ENCODE data around the gene METAP2. TPM values are rescaled to one million over a fixed set of nuclear protein-coding genes. Genes with fewer than 3 reads are reported as not detected.

Gene METAP2
- polyA plus RNA-seq, 3 donors: 17.0 to 26.0 (median 19.9) TPM

DNA sequence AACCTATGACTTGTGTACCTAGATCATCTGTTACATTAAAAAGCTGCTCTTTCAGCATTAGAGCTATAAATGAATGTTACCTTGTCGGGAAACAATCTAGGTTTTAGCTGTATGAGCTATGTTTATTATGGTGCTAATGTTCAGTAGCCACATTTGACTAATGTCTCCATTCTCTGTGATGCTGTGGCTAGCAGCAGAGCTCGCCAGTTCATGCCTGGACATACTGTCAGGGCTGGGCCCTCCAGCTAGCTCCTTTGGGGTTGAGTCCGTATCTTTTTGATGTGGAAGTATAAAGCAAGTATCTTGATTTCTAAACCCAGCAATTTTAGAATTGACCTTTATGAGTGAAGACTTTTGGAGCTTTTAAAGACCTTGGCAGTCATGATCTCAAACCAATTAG lies 41.2 kb downstream of the METAP2 start:
- TF ChIP-seq, protein P1, sequence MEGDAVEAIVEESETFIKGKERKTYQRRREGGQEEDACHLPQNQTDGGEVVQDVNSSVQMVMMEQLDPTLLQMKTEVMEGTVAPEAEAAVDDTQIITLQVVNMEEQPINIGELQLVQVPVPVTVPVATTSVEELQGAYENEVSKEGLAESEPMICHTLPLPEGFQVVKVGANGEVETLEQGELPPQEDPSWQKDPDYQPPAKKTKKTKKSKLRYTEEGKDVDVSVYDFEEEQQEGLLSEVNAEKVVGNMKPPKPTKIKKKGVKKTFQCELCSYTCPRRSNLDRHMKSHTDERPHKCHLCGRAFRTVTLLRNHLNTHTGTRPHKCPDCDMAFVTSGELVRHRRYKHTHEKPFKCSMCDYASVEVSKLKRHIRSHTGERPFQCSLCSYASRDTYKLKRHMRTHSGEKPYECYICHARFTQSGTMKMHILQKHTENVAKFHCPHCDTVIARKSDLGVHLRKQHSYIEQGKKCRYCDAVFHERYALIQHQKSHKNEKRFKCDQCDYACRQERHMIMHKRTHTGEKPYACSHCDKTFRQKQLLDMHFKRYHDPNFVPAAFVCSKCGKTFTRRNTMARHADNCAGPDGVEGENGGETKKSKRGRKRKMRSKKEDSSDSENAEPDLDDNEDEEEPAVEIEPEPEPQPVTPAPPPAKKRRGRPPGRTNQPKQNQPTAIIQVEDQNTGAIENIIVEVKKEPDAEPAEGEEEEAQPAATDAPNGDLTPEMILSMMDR (IDR thresholded peaks at IDR 0.05): no peak
- no peak overlapping the region for H3K9ac ChIP-seq (ENCODE audit: insufficient read depth, low read length, poor library complexity, severe bottlenecking)
- H3K4me2 ChIP-seq (replicated peaks; ENCODE audit: extremely low read depth, low read length, poor library complexity, severe bottlenecking): no peak overlapping the region
- no peak overlapping the region for H3K4me3 Mint-ChIP-seq
- no peaks in the 10 kb centered on the region for H3K27me3 Mint-ChIP-seq (ENCODE audit: low read depth in 3 of 3)
- no peak overlapping the region for H2AFZ ChIP-seq (ENCODE audit: insufficient read depth, low read depth, low read length, poor library complexity, severe bottlenecking)
- H3K36me3 Mint-ChIP-seq: peaks cover 48 to 55% of the 10 kb centered on the region in 2 donors
- peak overlapping the region in 2 of 7 donors; percentile 57 to 68 for H3K27ac Mint-ChIP-seq
- intact Hi-C loops (cut with micrococcal nuclease): no loop called here
- H3K9me3 ChIP-seq (replicated peaks in 1 of 2; ENCODE audit: control insufficient read depth in 1 of 2, insufficient read depth in 1 of 2, low read length in 2 of 2): no peaks in the 10 kb centered on the region
- H3K4me1 Mint-ChIP-seq: peaks cover 5% of the 10 kb centered on the region
- no peaks in the 10 kb centered on the region for H3K9me3 Mint-ChIP-seq
- H3K79me2 ChIP-seq (ENCODE audit: insufficient read depth, low read length): no peaks in the 10 kb centered on the region
- no peak overlapping the region for H3K4me3 ChIP-seq (replicated peaks in 1 of 3; ENCODE audit: low read depth in 2 of 3, low read length in 3 of 3)
- H3K27me3 ChIP-seq (ENCODE audit: control insufficient read depth in 2 of 2, insufficient read depth in 2 of 2, low read length in 2 of 2): no peaks in the 10 kb centered on the region
- H3K27ac ChIP-seq (ENCODE audit: low read depth in 1 of 2, low read length in 2 of 2): no peak overlapping the region
- peaks cover 47 to 54% of the 10 kb centered on the region in 2 donors for H3K36me3 ChIP-seq (replicated peaks in 1 of 2; ENCODE audit: control insufficient read depth in 1 of 2, insufficient read depth in 2 of 2, low read length in 2 of 2)
- DNase-seq: no peak
- WGBS (ENCODE audit: insufficient coverage): 60% methylated on average over 1 of the region's 3 CpGs
- no peaks in the 10 kb centered on the region for H4K20me1 ChIP-seq (ENCODE audit: insufficient read depth, low read length)
- H3K4me1 ChIP-seq (ENCODE audit: control insufficient read depth in 1 of 2, insufficient read depth in 2 of 2, low read length in 2 of 2): peaks cover 0 to 5% of the 10 kb centered on the region in 2 donors

DNA sequence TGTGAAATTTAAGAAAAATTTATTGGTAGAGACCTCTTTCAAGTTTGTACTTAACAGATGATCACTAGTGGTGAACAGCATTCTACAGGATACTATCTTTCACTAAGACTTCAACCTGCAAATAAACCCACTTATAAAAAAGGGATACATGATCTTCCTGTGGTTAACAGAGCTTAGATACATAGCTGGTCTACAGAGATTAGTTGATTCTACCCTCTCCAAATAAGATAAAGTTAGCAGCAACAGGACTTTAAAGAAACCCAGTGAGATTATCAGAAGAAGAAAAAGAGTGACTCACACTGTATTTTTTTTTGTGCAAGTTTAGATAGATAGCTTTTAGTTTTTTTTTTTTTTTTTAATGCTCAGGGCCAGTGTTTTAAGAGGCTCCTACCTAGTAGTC lies 42.8 kb downstream of the METAP2 start:
- intact Hi-C loops (cut with micrococcal nuclease): no loop called here
- Histone ChIP-seq H3K36me3 (replicated peaks in 1 of 2; ENCODE audit: control insufficient read depth in 1 of 2, insufficient read depth in 2 of 2, low read length in 2 of 2) (peaks cover 35 to 38% of the 10 kb centered on the region in 2 donors), H3K27ac (ENCODE audit: low read depth in 1 of 2, low read length in 2 of 2) (no peak overlapping the region), H2AFZ (ENCODE audit: insufficient read depth, low read depth, low read length, poor library complexity, severe bottlenecking) (no peak overlapping the region), H4K20me1 (ENCODE audit: insufficient read depth, low read length) (no peaks in the 10 kb centered on the region), H3K9me3 (replicated peaks in 1 of 2; ENCODE audit: control insufficient read depth in 1 of 2, insufficient read depth in 1 of 2, low read length in 2 of 2) (no peaks in the 10 kb centered on the region), H3K4me1 (ENCODE audit: control insufficient read depth in 1 of 2, insufficient read depth in 2 of 2, low read length in 2 of 2) (peaks cover 0 to 7% of the 10 kb centered on the region in 2 donors), H3K4me2 (replicated peaks; ENCODE audit: extremely low read depth, low read length, poor library complexity, severe bottlenecking) (no peak overlapping the region), H3K9ac (ENCODE audit: insufficient read depth, low read length, poor library complexity, severe bottlenecking) (no peak overlapping the region), H3K27me3 (ENCODE audit: control insufficient read depth in 2 of 2, insufficient read depth in 2 of 2, low read length in 2 of 2) (no peaks in the 10 kb centered on the region), H3K79me2 (ENCODE audit: insufficient read depth, low read length) (no peaks in the 10 kb centered on the region), H3K4me3 (replicated peaks in 1 of 3; ENCODE audit: low read depth in 2 of 3, low read length in 3 of 3) (no peak overlapping the region)
- TF ChIP-seq, protein P1 (IDR thresholded peaks at IDR 0.05): no peak
- no peak for DNase-seq
- Mint-ChIP-seq H3K4me3 (no peak overlapping the region), H3K27ac (no peak overlapping the region), H3K4me1 (peaks cover 7% of the 10 kb centered on the region), H3K9me3 (no peaks in the 10 kb centered on the region), H3K36me3 (peaks cover 37 to 42% of the 10 kb centered on the region in 2 donors), H3K27me3 (ENCODE audit: low read depth in 3 of 3) (no peaks in the 10 kb centered on the region)
